IPS-NIHi11 (cell line): ENCODE measurements around the gene PTPN7.
A peak's percentile ranks its signal among the peaks of the same experiment; 100 is the strongest.
"Not testable (repeated sequence)": the region's sequence is repeated elsewhere in the genome, so short reads cannot be mapped to it uniquely, and the experiment has no call there.

ENCODE experiments used
- DNase-seq: peaks from one replicate; pipeline ENCODE4 v3.0.0; 2012; ENCODE audit warnings: mixed read lengths, low spot score

PTPN7 gene

DNA sequence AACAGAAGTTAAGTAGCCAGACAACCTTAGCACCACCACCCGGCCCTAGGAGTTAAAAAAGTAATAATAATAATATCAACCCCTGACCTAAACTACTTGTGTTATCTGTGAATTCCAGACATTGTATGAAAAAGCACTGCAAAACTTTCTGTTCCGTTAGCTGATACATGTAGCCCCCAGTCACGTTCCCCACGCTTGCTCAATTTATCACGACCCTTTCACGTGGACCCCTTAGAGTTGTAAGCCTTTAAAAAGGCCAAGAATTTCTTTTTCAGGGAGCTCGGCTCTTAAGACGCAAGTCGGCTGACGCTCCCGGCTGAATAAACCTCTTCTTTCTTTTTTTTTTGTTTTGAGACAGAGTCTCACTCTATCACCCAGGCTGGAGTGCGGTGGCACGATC is 6.7 kb upstream of the PTPN7 start:
- not testable (repeated sequence) for DNase-seq

DNA sequence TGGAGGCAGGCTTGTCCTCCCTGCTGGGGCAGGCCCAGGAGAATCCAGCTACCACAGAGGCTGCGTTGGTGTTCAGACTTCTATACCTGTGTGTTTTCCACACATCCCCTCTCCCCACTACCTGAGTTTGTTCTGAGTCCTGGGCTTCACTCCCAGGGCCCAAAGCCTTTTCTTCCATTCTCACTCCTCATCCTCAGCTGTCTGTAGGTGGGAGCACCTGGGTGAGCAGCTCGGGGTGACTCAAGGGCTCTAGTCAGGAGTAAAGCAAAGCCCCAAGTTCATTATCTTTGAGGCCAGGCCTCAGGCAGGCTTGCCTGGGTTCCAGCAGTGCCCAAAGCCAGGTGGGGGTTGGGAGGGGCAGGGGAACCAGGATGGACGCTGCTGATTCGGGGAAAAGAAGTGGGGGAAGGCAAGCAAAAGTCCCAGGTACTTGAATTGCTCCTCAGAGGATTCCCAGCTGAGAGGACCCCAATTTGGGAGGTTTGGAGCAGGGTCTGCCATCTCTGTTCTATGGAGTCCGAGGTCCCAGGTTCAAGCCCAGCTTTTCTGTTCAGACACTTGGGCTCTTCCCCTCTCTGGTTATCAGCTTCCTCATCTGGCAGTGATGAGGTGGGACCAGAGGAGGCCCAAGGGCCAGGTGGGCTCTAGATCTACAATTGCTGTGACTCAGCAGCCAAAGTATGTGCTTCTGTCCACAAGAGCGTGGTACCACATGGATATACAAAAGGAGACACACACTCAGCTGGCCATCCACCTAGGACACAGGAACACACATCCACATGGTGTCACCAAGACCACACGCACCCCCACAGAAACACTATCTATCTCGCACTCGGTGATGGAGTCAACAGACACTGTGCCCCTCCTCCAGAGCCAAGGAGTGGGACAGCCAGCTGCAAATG is 5.8 kb upstream of the PTPN7 start:
- no peak for DNase-seq

DNA sequence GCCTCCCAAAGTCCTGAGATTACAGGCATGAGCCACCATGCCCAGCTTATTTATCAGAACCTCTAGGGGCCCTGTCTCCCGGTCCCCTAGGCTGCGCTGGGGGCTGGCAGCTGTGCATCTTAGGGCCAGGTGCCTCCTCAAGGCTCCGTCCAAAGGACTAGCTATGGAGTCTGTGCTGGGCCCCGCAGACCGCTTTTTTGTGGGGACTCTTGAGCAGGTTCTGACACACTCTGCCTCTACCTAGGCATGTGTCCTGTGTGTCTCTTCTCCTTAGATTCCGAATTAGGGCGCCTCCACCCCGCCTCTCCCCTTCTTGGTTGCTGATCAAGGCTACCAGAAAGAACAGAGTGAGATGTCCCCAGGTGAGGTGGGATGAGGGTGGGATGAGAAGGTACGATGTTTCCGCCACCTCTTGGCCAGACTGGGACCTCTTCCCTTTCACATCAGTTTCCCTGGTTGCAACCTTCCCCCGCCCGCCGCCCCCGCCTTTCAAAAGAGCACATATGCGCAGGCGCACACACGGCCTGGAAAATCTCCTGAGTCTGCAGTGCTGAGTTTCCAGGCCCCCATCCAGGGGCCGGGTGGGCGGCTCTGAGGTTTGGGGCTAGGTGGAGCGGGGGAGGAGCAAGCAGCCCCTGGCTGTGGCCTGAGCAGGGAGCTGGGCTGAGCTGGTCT is 5.0 kb upstream of the PTPN7 start:
- peak; percentile 39 for DNase-seq

DNA sequence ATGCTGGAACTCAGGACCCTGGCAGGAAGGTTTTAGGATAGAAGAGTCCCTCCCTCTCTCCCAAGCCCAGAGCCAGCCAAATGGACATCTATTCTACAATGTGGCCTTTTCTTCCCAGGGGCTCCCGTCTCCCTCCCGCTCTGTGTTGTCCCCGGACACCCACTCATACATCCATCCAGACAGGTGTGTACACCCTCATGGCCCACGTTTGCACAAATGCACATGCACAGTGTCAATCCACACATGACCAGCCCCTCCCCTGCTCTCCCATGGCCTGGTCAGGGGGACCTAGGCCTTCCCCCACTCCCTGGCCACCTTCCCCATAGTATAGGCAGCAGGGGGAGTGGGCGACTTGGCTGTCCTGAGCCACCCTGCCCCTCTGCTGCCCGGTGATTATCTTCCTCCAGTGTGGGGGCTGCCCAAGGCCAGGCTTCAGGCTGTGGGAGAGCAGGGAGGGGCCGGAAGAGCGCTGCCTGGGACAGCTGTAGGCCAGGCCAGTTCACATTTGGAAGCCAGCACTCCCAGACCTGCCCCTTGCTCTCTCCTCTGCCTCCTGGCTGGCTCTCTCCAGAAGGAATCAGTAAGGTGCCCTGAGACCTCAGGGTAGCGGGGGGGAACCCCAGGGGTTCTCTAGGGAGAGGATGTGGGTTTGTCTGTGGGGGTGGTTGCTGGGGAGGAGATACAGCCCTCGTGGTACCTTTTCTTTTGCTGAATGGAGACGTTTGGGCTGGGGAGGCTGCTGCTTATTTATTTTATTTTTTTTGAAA is 4.1 kb upstream of the PTPN7 start:
- no peak for DNase-seq

DNA sequence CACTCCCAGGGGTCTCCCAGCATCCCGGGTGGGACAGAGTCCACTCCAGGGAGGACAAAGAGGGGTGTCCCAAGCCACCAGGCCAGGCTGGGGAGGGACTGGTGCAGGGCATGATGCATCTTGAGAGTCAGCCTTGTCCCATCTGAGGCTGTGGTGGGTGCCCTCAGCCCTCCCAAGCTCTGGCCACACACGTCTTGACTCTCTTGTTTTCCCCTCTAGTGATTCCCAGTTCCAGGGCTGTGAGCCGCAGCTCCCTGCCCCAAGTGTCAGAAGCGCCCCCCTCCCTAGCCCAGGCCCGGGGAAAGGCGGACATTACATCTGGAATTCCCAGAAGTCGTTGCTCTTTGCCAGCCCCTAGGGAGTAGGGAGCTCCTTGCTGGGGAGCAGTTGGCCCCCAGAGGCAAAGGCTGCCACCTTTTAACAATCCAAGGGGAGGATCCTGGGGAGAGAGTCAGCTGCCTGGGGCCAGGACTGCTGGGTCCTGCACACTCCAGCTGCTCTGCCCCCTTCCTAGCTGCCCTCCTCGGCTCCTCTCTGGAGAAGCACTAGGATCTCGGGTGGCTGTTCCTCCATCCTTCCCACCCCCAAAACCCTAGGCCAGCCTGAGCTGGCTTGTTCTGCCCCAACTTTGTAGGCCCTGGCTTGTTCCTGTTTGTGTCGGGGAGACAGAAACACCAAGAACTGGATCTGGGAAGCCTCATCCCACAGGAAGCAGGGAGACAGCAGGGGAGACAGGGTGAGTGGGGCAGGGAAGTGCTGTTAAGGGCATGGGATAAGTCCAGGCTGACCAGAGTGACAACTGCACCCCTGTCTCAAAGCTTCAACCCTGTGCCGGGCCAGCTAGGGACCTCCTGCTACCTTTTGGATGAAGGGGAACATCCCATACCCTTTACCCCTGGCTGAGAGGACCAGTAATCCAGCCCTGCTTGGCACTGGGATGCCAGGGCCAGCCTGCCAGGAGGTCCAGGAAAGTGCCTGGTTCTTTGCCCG is 3.2 kb upstream of the PTPN7 start:
- DNase-seq = peak; percentile 26

DNA sequence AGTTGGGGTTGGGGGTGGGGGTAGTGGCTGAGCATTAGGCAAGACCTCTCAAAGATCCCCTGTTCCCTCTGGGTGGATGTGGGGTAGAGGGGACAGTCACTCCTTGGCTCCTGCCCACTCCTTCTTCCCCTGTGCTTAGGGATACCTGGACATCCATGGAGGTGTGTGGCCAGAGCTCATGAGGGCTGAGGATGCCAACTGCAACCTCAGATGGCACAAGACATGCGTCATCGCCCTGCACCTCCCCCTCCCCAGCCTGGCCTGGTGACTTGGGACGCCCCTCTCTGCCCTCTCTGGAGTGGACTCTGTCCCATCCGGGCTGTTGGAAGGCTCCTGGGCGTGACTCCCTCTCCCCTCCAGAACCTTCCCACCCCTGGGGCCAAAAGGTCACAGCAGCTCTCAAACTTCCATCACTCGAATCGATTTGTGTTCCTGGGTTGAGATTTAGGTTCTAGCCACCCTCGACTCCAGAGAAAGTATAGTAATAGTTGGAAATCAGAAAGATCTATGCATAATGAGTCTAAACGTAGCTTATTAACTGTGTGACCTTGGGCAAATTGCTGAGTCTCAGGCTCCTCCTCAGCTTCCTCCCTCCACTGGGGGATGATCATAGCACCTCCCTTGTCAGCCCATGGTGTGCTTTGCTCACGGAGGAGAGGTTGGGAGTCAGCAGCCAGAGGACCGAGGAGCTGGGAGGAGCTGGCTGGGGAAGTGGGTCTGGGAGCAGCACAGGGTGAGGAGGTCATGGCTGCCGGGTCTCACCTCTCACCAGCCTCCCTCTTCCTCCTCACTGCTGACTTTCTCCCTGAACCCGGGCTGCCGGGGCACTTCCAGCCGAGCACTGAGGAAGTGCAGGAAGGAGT is 2.2 kb upstream of the PTPN7 start:
- DNase-seq = no peak

DNA sequence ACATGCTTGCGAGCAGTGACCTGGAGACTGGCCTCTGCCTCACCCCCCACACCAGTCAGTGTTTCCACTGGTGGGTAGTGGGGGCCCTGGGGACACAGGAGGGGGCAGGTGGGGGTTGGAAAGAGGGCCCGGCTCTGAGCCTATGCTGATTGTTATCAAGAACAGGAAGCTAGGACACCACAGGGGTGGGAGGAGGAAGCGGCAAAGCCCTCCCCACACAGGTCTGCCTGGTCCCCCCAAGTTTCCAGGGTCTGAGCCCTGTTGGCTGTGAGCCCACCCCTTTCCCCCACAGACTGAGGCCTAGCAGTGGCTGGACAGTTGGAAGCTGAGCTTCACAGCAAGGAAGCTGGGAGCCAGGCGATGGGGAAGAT is 1.6 kb upstream of the PTPN7 start:
- DNase-seq = no peak

DNA sequence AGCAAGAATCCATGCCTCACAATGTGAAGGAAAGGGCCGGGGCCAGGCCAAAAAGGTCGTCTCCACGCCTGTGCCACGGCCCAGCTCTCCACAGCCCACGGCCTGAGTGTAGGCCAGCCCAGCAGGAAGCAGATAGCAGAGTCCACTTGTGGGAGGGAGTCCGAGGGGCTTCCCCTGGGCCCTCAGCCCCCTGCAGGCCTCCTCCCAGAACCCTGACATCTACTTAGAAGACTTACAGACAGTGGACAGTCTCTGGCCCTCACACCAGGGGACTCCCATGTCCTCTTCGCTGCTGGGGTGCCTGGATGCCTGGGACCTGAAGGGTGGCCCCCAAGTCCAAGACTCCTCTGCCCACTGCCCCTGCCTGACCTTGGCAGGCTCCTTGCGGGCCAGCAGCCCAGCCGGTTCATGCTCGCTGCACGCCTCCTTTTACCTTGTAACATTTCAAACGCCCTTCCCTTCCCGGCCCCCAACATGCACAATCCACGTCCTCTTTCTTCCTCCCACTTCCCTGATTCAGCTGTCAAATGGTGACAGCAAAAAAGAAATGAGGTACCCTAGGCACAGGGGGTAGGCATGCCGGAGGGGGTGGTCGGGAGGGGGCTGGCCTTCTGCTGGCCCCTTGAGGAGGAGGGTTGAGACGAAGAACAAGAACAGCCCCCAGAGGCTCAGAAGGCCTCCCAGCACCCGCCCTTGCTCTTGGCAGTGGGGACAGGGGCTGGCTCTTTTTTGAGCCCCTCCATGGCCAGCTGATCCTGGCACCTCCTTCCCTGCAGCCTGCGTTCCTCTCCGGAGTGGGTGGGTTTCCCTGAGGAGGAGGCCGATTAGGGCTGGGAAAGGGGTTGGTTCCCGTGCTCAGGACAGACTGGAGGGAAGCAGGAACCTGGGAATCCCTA is 997 bp upstream of the PTPN7 start:
- peak; percentile 26 for DNase-seq

DNA sequence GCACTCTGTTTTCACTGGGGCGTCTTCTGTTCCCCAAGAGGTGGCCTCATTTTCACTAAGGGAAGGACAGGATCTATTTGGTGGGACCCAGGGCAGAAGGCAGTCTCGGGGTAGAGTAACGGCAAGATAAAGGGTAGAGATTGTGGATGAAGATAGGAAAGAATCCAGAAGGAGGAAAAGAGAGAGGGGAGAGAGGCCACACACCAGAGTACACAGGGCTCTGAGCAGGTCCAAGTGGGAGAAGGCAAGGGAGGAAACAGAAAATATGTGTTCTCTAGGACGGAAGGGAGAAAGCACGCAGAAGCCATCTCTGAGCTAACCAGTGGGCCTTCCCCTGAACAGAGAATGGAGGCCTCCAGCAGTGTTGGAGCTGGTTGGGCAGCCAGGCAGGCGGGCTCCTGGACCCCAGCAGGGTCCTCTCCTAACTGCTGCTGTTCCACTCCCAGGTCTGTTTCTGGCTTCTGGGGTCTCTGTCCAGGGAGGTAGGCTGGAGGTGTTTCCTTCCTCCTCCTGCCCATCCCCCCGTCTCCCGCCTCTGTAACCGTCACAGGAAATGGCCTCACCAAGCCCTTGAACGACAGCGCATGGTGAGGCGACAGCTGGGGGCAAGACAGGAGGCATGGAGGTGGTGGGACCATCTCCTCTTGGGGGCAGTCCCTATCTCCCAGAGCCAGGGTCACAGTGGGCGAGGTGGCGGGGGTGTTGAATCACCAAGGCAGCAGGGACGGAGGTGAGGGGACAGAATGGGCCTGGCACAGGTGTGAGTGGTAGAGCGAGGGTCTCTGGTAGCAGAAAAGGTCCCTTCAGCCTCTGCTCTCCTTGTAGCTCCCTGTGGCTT is 649 bp downstream of the PTPN7 start:
- no peak for DNase-seq

DNA sequence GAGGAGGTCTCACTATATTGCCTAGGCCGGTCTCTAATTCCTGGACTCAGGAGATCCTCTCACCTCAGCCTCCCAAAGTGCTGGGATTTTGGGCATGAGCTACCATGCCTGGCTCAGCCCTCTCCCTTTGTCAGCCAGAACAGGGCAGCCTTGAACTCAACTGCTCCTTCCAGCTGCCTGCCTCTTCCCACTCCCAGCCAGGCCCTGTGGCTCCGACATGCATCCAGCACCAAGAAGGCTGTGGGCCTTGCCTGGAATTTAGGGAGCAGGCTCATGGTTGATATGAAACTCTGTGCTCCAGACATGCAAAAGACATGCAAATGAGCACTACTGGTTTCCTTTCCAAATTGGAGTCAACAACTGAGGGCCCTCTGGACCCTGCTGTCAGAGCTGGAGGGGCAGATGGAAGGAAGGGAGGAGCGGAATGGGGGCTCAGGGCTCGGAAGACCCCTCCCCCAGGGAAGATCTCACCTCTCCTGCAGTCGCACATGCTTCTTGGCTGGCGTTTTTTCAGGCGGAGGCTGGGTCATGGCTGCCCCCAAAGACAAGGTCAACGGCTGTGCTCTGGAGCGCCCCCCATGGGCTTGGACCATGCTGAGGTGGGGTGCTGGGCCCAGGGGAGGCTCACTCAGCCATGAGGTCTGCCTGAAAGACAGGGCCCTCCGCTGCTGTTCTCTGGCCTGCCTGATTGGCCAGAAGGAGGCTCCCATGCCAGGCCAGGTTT is 1.4 kb downstream of the PTPN7 start:
- DNase-seq = no peak

DNA sequence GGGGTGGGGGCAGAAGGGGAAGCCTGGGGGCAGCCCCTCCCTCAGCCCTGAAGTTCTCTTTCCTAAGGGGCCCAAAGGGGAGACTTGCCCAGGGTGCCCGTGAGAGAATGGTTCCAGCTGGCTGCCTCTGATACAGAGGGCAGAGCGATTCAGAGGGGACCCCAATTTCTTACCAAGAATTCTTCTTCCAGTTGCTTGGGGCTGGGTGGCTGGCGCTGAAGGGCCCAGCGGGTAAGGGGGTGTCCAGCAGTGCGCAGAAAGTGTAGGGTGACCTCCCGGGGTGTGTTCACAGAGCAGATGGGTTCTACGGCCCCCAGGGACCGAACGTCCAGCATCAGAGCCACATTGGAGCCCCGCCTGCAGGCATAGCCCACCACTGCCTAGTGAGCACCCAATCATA is 2.5 kb downstream of the PTPN7 start:
- DNase-seq = no peak

DNA sequence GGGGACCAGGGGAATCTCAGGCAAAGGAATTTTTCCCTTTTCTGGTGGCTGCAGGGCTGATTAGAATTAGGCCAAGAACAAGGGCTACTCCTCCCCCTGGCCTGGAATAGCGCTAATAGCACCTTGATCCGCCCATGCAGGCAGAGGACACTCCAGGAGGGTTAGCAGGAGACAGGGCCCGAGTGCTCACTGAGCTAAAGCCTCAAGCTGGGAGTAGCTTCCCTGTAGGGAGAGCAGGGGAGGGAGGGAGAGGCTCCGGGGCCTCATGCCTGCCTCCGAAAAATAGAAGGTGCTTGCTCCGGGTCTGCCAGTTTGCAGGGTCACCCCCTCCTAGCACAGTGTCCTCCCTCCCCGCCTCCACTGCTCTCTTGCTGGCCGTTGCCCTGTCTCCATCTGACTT is 3.8 kb downstream of the PTPN7 start:
- DNase-seq = no peak

DNA sequence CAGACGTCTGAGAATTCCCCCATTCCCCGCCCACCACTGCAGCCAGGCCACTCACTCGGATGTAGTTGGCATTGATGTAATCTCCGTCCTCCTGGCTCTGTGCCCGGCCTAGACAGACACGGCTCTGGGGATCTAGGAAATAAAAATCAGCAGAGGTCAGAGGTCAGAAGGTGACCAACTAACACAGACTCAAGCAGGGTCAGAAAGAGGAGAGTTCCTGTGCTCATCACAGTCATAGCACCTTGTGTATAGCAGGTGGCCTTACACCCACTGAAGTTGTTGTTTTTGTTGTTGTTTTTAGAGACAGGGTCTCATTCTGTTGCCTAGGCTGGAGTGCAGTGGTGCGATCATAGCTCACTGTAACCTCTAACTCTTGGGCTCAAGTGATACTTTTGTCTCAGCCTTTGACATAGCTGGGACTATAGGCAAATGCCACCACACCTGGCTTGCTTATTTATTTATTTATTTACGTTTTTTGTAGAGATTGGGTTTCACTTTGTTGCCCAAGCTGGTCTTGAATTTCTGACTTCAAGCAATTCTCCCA is 4.9 kb downstream of the PTPN7 start:
- no peak for DNase-seq

DNA sequence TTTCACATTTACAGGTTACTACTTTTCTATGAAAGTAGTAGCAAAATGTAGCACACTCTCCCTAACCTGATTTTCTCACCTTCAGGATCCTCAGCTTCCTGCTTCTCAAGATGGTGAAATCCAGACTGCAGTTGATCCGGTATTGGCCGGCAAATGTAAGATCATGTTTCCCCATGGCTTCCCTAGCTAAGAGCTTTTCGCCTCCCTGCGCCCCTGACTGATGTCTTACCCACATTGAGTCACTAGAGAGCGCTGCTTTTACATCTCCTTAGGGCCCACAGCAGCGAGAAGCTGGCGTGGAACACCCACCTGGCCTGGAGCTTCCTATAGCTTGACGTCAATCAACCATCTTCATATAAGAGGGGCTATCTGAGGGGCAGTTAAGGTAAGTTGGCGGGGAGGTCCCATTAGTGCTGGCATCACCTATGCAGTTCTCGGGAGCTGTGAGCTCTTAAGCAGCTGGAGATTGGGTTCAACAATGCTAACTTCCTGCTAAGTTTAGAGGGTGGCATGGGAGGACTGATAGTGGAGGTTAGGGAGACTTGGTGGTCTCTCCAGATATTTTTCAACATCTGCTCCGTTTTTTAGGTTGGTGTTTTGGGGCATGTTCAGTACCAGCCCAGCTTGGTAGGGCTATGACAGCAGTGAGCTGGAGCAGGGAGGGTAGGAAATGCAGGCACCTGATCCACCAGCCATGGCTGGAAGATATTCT is 5.5 kb downstream of the PTPN7 start:
- DNase-seq = peak; percentile 74

DNA sequence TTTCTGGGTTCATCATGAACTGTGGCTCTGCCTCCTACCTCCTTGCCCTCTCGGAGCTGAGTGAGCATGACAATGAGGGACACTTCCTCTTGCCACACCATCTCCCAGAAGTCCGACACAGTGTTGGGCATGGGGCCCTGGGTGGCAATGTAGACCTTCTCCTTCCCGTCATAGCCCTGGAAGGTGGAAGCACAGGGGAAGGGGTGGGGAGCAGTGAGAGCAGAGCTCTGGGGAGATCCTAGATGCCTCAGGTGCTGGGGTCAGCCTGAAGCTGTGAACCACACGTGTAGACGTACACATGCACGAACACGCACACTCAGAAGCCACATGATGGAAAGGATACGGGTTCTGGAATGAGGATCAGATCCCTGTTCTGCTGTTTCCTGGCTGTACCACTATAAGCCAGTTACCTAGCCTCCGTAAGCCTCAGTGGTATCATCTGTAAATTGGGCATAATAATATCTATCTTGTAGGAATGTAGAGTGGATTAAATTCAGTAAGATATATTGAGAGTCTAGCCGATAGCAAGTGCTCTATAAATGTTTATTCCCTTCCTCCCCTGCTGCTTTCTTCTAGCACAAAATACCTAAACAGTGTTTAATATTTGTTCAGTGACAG is 6.1 kb downstream of the PTPN7 start:
- no peak for DNase-seq

DNA sequence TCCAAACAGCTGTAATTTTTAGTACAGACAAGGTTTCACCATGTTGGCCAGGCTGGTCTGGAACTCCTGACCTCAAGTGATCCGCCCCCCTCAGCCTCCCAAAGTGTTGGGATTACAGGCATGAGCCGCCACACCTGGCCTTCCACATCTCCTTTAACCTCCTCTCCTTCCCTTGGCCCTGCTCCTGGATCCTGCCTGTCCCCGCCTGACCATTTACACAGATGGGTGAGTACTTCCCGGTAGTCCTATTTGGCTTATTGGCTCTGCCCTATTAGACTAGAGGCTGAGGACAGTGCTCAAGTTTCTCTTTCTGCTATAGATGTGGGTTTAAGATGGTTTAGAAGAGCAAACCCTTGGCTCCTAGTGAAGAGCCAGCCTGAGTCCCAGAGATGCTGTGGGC is 7.1 kb downstream of the PTPN7 start:
- DNase-seq = no peak

DNA sequence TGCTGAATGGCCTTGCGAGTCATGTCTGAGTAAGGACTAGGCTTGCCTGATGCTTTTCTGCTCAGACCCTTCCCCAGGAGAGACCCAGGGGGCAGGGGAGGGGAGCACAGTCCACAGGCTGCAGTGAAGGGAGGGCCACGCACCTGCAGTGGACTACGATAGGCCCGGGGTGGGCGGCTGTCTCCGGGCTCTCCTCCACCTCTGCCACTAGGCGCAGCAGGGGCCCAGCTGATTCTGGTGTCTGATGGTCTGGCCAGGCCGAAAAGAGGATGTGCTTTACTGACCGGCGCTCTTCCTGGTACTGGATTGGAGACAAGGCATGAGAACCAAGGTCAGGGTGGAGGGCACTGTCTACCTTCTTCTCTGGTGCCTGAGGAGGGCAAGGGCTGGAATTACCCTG is 8.0 kb downstream of the PTPN7 start:
- DNase-seq = peak; percentile 42
